GM19023 (cell line): ENCODE results near the gene PSAPL1.
"Not testable (repeated sequence)": the region's sequence is repeated elsewhere in the genome, so short reads cannot be mapped to it uniquely, and the experiment has no call there.

ENCODE experiments used
- ATAC-seq: cut with Tn5 transposase; IDR thresholded peaks from one replicate; pipeline ENCODE4 v1.9.1; 2021; ENCODE audit warnings: mild to moderate bottlenecking, moderate library complexity; ENCODE audit not compliant: unreplicated experiment

PSAPL1 gene

DNA sequence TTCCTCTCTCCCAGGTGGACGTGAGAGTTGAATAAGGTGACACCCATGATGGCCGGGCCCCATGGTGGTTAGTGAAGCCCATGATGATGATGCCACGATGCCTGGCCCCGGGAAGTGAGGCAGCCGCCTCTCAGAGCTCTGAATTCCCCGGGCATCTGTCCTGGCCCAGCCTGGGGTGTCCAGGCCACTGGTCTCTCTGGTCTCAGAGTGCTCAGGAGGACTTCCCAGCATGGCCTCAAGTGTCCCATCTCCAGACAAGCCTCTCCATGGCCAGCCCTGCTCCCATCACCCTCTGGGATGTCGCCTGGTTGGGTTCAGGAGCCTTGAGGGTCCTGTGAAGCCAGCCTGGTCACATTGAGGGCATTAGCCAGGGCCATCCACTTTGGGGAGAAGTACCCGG is 24.7 kb upstream of the PSAPL1 start:
- no peak for ATAC-seq

DNA sequence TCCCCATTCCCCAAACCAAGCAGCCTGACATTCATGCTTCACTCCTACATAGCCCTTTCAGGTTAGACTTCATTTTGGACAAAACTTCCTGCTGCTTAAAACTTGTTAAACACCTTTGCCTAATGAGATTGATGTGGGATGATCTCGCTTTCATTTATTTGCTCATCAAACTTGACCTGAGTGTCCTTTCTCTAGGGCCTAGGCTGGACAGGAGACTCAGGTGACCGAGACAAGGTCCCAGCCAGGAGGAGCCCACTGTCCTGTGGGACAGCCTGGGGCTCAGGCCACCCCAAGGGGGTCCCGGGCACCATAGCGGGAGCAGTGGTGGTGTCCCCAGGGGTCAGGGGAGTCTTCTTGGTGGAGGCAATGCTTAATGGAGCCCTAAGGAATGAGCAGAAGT is 23.7 kb upstream of the PSAPL1 start:
- ATAC-seq: no peak

DNA sequence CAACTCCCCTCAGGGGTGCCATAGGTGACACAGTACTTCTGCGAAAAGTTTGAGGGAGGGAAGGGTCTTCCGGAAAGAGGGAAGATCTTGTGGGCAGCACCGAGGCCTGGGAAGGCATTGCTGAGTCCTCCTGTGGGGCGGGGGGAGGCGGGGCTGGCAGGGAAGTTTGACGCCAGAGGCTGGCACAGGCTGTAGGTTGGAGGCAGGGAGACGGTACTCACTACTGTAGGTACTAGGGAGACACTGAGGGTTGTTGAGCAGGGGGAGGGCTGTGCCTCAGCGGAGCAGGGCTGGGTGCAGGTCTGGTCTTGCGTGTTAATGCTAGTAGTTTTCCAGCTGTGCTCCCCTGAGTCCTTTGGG is 23.3 kb upstream of the PSAPL1 start:
- no peak for ATAC-seq

DNA sequence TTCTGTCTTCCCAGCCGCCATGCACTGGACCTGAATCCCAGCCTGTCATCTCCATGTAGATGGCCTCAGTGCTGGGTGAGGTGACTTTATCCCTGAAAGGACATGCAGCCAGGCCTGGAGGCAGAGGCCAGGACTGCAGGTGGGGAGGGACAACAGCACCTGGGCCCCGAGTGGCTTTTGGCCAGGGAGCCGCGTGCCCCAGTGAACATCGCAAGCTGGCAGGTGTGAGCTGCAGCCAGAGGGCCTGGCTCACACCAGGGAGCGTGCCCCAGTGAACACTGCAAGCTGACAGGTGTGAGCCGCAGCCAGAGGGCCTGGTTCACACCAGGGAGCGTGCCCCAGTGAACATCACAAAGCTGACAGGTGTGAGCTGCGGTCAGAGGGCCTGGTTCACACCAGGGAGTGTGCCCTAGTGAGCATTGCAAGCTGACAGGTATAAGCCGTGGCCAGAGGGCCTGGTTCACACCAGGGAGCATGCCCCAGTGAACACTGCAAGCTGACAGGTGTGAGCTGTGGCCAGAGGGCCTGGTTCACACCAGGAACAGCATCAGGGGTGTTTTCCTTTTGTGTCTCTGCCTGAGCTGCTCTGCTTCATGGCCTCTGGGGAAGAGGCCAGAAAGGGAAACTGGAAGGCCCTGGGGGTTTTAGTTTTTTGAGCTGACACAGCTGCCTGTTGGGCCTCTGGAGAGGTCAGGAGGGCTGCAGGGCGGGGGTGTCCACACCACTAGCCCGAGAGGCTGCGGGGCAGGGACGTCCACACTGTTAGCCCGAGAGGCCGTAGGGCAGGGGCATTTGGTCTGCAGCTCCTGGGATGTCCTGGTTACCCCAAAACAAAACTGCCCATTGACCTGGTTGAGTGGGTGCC is 22.7 kb upstream of the PSAPL1 start:
- ATAC-seq: no peak

DNA sequence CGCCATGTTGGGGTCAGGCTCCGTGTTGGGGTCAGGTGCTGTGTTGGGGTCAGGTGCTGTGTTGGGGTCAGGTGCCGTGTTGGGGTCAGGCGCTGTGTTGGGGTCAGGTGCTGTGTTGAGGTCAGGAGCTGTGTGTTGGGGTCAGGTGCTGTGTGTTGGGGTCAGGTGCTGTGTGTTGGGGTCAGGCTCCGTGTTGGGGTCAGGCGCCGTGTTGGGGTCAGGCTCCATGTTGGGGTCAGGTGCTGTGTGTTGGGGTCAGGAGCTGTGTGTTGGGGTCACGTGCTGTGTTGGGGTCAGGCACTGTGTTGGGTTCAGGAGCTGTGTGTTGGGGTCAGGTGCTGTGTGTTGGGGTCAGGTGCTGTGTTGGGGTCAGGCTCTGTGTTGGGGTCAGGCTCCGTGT is 18.1 kb upstream of the PSAPL1 start:
- not testable (repeated sequence) for ATAC-seq

DNA sequence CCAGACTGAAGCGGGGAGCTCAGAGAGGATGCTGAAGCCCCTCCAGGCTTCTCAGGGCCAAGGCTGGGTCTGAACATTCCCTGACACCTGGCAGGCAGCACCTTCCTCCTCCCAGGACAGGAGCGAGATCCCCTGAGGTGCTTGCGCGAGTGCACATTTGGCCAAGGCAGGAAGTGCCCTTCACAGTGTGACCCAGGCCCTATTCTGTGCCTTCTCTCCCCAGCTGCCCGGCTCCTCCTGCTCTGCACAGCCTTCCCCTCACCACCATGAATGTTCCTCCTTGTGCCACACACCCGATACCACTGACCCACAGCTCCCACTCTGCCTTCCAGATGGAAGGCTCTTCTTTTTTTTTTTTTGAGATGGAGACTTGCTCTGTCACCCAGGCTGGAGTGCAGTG is 17.1 kb upstream of the PSAPL1 start:
- no peak for ATAC-seq

DNA sequence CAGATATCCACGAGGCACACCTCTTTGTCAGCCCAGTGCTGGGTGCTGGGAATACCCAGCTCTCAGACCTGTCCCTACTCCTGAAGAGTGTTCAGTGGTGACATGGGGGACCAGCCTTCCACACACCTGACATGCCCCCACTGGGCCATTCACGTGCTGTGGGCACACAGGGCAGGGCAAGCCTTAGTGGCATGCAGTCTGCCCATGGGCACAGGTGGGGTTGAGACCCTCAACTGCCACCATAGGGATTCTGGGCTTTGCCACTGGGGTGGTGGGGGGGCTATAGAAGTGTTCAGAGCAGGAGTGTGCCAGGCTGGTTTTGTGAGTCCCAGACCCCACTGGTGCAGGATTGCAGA is 16.7 kb upstream of the PSAPL1 start:
- no peak for ATAC-seq

DNA sequence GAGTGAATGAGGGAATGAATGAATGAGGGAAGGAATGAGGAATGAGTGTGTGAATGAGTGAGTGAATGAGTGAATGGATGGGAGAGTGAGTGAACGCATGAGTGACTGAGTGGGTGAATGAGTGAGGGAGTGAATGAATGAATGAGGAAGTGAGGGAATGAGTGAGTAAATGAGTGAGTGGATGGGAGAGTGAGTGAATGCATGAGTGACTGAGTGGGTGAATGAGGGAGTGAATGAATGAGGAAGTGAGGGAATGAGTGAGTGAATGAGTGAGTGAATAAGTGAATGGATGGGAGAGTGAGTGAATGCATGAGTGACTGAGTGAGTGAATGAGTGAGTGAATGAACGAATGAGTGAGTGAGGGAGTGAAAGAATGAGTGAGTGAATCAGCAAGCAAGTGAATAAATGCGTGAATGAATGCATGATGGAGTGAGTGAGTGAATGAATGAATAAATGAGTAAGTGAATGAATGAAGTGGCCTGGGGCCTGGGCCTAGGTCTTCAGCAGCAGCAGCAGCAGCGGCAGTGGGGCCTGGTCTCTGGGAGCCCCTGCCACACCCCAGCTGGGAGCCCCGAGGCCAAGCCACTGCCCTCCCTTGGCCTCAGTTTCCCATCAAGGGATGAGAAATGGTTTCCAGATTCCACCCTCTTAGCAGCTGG is 16.2 kb upstream of the PSAPL1 start:
- ATAC-seq: no peak

DNA sequence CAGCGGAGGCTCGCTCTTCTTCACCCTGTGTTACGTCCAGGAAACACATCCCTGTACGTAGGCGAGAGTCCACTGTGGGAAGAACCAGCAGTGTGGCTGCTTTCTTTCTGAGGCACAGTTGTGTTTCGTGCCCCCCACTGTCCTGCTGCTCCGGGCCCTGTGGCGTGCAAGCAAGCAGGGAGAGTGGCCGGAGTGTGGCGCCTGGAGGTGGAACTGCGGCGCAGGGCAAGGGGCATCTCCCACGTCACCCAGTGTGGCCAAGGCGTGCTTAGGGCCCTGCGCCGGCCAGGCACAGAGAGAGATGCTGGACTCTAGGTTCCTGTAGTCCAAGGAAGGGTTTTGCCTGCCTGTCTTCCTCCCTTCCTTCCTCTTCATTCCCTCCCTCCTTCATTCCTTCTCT is 13.3 kb upstream of the PSAPL1 start:
- ATAC-seq: no peak

DNA sequence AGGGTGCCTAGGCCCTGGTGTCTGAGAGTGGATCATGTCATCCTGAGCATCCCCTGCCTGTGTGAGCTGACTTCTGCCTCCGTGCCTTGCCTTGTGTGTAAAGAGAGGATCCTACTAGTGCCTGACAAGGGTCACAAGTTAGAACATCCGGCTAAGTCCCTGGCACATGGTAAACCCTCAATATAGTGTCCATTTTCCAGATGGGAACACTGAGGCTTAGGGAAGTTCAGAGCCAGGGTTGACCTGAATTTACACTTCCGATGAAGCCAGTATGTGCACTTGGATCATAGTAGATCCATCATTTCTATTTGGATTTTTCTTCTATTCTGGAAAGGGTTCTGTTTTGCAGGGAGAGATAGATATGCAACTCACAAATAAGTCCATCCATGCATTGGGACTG is 12.5 kb upstream of the PSAPL1 start:
- no peak for ATAC-seq

DNA sequence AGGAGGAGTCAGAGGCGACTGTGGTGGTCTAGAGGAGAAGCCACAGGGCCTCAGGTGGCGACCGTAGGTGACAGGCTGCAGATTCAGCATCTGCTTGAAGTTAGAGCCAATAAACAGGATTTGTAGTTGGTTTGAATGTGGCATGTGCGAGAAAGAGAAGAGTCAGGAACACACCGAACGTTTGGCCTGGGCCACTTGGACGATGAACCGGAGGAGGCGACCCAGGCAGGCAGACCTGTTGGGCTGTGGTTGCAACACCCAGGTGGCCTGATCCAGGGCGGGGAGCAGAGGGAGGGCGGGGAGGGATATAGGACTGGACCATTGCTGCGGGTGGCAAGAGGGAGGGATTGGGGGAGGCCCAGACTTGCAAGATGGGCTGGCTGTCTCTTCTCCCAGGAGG is 10.0 kb upstream of the PSAPL1 start:
- no peak for ATAC-seq

DNA sequence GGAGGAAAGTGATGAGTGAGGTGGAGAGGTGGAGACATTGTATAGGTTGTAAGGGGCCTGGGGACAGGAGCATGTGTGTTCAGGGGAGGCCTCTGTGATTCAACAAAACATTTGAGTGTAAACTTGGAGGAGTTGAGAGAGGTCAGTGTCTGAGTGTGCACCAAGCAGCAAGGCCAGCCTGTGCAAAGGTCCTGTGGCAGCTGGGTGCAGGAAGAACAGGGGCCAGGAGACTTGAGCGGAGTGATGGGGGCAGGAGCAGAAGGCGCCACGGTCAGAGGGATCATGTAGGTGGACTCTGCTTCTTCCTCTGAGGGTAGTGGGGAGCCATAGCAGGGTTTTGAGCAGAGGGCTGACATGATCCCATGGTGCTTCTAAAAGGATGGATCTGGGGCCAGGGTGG is 9.6 kb upstream of the PSAPL1 start:
- no peak for ATAC-seq

DNA sequence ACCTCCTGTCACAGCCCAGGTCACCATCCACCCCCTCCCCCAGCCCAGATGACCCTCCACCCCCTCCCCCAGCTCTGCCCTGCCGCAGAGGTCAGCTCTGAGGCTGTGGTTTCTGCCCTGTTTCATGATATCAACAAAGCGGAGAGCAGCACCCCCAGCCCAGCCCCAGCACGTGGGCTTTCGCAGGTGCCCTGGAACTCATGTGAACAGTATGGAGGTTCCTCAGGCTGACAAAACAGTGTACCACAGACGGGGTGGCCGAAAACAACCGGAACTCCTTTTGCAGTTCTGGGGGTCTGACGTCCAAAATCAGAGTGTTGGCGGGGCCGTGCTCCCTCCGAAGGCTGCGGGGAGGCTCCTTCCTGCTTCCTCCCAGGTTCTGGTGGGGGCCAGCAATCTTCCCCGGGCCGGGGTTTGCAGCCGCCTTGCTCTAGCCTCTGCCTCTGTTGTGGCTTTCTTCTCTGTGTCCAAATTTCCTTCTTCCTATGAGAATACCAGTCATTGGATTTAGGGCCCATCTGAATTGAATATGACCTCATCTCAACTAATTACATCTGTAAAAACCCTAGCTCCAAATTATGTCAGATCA is 7.9 kb upstream of the PSAPL1 start:
- no peak for ATAC-seq

DNA sequence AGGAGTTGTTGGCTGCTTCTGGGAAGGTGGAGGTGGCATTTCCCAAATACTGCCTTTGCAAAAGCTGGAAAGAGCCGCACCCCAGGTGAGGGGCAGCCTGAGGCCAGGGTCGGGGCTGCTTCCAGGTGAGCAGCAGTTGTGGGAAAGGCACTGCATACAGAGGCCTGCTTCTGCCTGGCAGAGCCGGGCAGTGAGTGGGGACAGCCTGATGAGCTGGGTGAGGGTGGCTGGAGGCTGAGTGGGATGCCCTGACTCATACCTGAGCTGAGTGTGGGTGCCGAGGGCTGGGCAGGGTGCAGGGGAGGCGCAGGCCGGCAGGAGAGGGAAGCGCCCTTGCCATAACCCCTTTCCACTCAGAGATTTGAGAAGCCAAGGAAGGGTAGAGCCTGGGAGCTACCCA is 6.5 kb upstream of the PSAPL1 start:
- ATAC-seq: no peak

DNA sequence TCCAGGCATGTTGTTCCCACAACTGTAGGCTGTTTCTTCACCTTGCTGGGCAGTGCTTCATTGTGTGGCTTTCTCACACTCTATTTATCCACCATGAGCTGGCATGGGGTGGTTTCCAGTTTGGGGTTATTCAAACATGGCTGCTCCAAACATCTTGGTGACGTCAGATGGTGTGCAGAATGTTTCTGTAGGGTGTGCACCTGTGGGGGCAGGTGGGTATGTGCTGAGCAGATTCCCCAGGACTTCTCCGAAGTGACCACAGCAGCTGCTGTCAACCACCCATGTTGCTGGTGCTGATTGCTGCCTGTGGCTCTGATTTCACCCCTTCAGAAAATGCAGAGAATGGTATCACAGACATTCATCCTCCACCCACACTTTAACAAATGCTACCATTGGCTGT is 5.0 kb upstream of the PSAPL1 start:
- ATAC-seq: no peak

DNA sequence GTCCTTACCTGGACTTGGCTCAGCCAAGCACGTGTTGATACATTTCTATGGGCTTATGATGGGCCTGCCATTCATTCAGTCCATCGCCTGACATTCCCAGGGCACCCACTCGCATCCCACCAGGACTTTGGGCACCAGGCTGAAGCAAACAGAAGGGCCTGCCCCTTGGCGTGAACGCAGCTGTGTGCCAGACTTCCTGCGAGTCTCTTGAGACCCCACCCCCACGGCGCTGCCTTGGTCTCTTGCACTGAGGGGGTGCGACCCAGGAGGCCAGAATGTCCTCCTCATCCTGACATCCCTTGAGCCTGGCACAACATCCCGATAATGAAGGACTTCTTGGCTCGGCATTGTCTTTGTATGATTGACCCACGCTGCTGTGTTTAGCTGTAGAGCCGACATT is 1.5 kb upstream of the PSAPL1 start:
- ATAC-seq: no peak

DNA sequence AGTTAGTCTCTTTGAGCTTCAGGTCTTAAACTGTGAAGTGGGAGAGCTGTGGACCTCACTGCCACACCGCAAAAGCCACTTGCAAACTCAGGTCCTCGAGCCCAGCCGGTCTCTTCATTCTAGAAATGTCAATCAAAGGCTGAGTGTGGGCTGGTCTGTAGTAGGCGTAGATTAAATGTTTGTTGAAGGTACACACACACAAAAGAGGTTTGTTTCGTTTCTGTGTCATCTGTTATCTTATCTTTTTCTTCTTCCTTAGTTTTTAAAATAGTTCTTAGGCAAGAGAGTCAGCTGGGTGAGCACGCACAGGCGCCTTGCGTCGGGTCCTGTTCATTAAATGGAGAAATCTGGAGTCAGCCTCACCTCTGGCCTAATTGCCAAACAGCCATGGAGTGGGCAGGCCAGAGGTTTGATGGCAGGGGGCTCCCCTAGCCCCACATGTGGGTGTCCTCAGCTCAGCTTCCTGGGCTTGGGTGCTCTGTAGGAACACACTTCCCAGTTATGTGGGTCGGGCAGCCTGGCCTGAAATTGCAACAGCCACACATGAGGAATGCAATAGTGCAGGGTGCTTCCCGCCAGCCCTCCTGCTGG is 836 bp upstream of the PSAPL1 start:
- no peak for ATAC-seq

DNA sequence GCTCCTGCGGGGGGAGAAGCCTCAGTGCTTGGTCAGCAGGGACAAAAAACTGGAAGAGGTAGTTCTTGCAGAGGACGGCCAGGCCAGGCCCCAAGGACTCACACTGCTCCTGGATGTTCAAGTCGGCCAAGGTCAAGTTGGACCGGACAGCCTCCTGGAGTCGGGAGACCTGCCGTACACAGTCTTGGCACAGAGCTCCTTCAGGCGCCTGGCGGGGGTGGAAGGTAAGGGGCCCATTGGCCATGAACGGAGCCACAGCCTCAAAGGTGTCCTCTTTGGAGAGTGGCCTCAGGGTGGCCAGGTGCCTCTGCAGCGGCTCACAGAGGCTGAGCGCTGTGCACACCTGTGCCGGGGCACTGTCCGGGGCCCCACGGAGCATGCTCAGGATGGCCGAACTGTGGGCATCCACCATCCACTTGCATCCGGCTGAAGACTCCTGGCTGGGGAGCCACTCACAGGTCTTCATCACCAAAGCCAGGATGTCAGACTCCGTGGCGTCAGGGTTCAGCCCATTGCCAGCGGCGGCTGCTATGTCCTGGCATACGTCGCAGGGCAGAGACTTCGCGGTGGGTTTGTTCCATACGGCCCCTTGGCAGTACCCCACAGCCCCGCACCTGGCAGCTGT is 477 bp downstream of the PSAPL1 start:
- no peak for ATAC-seq

DNA sequence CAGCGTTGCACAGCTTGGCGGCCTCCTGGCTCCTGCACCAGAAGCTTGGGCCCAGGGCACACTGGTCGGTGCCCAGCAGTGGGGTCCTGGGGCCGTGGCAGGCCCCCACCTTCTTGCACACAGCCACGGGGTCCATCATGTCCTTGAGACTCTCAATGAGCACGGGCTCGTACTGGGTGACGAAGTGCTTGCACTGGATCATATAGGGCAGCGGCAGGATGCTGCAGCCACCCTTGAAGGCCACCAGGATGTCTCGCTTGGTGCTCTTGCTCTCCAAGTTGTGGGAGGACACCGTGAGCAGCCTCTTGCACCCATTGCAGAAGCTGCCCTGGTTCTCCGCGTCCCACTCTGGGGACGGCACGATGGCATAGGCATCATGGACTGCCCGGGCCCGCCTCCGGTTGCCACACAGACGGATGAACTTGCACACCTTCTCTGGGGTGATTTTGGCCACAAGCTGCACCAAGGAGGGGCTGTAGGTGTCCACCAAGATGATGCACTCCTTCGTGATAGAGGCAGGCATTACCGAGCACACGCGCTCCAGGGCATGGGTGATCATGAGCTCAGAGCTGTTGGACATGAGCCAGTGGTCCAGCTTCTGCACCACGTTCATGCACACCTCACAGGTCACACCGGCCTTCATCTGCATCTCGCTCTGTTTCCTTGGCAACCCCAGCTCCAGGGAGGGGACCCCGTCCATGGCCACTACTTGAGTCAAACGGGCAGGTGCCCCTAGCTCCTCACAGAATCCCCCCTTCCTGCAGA is 1.2 kb downstream of the PSAPL1 start:
- ATAC-seq: no peak

DNA sequence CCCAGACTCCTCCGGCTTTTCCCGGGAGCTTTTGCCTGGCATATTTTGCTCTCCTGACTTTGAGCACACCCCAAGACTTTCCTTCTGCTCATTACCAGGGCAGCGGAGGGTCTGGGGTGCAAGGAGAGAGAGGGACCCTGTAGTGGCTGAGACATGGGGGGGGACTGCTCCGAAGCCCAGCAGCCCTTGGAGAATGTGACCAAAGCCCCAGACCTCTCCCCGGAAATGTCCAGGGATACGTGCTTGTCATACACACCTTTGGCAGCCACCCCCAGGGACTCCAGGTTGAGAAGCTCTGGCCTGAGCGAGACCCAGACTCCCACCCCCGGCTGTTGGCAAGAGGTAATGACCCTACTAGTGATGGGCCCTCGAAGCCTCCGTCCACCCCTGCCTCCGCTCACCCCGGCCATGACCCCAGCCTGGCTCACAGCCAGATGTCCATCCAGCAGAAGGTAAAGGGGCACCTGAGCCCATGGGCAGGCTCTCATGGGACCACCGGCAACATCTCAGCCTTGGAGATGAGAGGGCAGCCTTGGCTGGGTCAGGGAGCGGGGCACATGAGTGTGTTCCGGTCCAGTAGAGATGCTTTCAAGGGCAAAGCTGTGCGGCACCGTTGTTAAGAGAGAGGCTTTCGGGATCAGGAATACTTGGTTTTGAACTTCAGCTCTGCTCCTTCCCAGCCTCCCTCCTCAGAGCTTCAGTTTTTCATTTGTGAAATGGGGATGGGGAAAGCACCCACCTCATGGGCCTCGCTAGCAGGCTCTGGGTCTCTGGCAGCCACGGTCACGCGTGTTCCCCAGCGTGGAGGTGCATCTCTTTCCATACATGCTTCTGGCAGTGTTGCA is 2.0 kb downstream of the PSAPL1 start:
- ATAC-seq: no peak
